ENCODE results near the gene ERBIN.

Gene ERBIN

DNA sequence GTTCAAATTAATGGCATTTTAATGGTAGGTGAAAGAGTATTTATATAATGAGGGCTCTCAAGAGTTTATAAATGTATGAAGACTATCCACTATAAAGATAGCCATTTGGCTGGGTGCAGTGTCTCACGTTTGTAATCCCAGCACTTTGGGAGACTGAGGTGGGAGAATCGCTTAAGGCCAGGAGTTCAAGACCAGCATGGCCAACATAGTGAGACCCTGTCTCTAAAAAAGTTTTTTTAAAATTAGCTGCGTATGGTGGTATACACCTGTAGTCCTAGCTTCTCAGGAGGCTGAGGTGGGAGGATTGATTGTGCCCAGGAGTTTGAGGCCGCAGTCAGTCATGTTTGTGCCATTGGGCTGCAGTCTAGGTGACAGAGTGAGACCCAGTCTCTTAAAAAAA is 61.6 kb downstream of the ERBIN start:
- DNase-seq (ENCODE audit: low read depth), result no peak
- TF ChIP-seq, protein P1, sequence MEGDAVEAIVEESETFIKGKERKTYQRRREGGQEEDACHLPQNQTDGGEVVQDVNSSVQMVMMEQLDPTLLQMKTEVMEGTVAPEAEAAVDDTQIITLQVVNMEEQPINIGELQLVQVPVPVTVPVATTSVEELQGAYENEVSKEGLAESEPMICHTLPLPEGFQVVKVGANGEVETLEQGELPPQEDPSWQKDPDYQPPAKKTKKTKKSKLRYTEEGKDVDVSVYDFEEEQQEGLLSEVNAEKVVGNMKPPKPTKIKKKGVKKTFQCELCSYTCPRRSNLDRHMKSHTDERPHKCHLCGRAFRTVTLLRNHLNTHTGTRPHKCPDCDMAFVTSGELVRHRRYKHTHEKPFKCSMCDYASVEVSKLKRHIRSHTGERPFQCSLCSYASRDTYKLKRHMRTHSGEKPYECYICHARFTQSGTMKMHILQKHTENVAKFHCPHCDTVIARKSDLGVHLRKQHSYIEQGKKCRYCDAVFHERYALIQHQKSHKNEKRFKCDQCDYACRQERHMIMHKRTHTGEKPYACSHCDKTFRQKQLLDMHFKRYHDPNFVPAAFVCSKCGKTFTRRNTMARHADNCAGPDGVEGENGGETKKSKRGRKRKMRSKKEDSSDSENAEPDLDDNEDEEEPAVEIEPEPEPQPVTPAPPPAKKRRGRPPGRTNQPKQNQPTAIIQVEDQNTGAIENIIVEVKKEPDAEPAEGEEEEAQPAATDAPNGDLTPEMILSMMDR (IDR thresholded peaks at IDR 0.05; ENCODE audit: control insufficient read depth, extremely low read depth, insufficient read depth), result no peak

GRCh38 chr5:65989158-65989557 is 62.8 kb downstream of the ERBIN start:
- no peak for DNase-seq (ENCODE audit: low read depth)
- no peak overlapping the region for H3K4me3 ChIP-seq (ENCODE audit: low read depth, low read length)
- TF ChIP-seq, protein P1 (IDR thresholded peaks at IDR 0.05; ENCODE audit: control insufficient read depth, extremely low read depth, insufficient read depth), result no peak

More for the DNA sequence above, 61.6 kb downstream of the ERBIN start:
- H3K4me3 ChIP-seq (ENCODE audit: low read depth, low read length), result no peak overlapping the region

DNA sequence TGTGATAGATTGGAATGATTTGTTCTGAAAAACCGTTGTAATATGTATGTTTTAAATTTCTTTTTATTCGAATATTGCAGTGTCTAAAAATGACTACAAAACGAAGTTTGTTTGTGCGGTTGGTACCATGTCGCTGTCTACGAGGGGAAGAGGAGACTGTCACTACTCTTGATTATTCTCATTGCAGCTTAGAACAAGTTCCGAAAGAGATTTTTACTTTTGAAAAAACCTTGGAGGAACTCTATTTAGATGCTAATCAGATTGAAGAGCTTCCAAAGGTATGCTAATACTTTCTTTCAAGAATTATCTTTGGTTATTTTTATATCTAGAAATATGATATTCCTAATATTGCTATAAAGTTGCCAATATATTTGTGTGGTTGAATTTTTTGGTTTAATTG is 66.3 kb downstream of the ERBIN start:
- H3K4me3 ChIP-seq (ENCODE audit: low read depth, low read length), result no peak overlapping the region
- no peak for DNase-seq (ENCODE audit: low read depth)
- TF ChIP-seq, protein P1 (IDR thresholded peaks at IDR 0.05; ENCODE audit: control insufficient read depth, extremely low read depth, insufficient read depth), result no peak

GRCh38 chr5:65994117-65994786 is 67.9 kb downstream of the ERBIN start:
- TF ChIP-seq, protein P1 (IDR thresholded peaks at IDR 0.05; ENCODE audit: control insufficient read depth, extremely low read depth, insufficient read depth), result no peak
- no peak overlapping the region for H3K4me3 ChIP-seq (ENCODE audit: low read depth, low read length)
- no peak for DNase-seq (ENCODE audit: low read depth)

GRCh38 chr5:65999061-65999723 is 72.8 kb downstream of the ERBIN start:
- TF ChIP-seq, protein P1 (IDR thresholded peaks at IDR 0.05; ENCODE audit: control insufficient read depth, extremely low read depth, insufficient read depth), result no peak
- no peak for DNase-seq (ENCODE audit: low read depth)
- H3K4me3 ChIP-seq (ENCODE audit: low read depth, low read length), result no peak overlapping the region

- TF ChIP-seq, protein P1 (IDR thresholded peaks at IDR 0.05; ENCODE audit: control insufficient read depth, extremely low read depth, insufficient read depth), result no peak
- DNase-seq (ENCODE audit: low read depth), result no peak
- H3K4me3 ChIP-seq (ENCODE audit: low read depth, low read length), result no peak overlapping the region
Measured at GRCh38 chr5:66001952-66002351, 75.6 kb downstream of the ERBIN start.
